GM21825 (cell line): ENCODE measurements around the gene POLR2E.

ENCODE experiments used
- ATAC-seq: cut with Tn5 transposase; IDR thresholded peaks from one replicate; pipeline ENCODE4 v1.9.1; 2021; ENCODE audit warnings: mild to moderate bottlenecking, moderate library complexity; ENCODE audit not compliant: unreplicated experiment

POLR2E gene

DNA sequence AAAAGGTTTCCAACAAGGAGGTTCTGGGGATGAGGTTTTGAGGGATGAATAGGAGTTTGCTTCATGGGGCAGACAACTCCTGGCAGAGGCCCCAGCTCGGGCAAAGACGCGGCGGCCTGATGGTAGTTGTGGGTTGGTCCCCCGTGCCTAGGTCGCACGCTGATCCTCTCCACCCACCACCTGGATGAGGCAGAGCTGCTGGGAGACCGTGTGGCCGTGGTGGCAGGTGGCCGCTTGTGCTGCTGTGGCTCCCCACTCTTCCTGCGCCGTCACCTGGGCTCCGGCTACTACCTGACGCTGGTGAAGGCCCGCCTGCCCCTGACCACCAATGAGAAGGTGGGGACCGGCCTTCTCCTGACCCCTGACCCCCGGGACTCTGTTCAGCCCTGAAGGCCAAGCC lies 43.4 kb downstream of the POLR2E start:
- ATAC-seq: no peak

DNA sequence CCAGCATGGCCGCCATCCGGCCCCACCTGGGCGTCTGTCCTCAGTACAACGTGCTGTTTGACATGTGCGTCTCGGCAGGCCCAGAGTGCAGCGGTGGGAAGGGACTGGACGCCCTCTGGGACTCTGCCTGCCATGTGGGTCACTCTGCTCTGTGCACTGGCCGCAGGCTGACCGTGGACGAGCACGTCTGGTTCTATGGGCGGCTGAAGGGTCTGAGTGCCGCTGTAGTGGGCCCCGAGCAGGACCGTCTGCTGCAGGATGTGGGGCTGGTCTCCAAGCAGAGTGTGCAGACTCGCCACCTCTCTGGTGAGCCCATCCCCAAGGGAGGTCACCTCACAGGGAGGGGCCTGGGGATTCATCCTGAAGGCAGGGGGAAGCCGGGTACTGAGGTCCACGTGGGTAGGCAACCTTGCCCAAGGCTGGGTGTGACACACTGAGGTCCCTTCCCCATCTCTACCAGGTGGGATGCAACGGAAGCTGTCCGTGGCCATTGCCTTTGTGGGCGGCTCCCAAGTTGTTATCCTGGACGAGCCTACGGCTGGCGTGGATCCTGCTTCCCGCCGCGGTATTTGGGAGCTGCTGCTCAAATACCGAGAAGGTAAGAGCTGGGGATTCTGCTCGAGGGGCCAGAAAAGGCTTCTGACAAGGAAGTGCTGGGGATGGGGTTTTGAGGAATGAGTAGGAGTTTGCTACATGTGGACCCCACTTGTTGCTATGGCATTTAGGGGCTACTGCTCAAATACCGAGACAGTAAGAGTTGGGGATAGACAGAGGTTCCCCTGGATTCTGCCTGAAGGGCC lies 44.0 kb downstream of the POLR2E start:
- ATAC-seq: no peak

DNA sequence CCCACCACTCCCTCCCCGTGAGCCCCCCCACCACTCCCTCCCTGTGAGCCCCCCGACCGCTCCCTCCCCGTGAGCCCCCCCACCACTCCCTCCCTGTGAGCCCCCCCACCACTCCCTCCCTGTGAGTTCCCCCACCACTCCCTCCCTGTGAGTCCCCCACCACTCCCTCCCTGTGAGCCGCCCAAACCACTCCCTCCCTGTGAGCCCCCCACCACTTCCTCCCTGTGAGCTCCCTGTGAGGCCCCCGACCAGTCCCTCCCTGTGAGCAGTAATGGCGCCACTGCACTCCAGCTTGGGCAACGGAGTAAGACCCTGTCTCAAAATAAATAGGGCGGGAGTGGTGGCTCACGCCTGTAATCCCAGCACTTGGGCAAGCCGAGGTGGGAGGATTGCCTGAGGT lies 45.4 kb downstream of the POLR2E start:
- no peak for ATAC-seq

- no peak for ATAC-seq
These were observed 46.1 kb downstream of the POLR2E start for GRCh38 chr19:1049106-1049505.

DNA sequence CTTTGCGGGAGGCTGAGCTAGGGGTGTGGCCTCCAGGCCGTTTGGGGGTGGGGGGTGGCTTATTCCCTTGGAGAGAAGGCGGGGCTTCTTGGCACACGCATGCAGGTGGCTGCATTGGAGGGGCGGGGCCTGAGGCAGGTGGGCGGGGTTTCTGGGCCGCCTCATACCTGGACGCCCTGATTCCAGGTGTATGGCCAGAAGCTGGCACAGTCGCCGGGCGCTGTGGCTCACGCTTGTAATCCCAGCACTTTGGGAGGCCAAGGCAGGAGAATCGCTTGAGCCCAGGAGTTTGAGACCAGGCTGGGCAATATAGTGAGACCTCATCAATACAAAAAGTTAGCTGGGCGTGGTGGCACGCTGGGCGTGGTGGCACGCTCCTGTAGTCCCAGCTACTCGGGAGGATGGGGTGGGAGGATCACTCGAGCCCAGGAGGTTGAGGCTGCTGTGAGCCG lies 47.5 kb downstream of the POLR2E start:
- ATAC-seq: no peak

- no peak for ATAC-seq
These were observed 48.1 kb downstream of the POLR2E start for GRCh38 chr19:1046836-1047695.

GRCh38 chr19:1046117-1046626 lies 49.0 kb downstream of the POLR2E start:
- no peak for ATAC-seq

DNA sequence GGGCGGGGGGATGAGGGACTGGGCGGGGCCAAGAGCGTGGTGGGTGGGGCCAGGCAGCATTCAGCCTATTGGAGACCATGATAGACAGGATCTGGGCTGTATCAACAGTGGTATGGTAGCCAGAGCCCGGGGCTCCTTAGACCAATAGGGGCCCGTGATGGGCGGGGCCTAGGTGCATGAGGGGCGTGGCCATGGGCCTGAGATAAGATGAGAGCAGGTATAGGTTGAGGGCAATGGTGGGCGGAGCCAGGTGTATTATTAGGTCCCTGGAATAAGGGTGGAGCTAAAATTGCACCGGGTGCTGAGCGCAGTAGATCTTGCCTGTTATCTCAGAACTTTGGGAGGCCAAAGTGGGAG lies 50.0 kb downstream of the POLR2E start:
- no peak for ATAC-seq

DNA sequence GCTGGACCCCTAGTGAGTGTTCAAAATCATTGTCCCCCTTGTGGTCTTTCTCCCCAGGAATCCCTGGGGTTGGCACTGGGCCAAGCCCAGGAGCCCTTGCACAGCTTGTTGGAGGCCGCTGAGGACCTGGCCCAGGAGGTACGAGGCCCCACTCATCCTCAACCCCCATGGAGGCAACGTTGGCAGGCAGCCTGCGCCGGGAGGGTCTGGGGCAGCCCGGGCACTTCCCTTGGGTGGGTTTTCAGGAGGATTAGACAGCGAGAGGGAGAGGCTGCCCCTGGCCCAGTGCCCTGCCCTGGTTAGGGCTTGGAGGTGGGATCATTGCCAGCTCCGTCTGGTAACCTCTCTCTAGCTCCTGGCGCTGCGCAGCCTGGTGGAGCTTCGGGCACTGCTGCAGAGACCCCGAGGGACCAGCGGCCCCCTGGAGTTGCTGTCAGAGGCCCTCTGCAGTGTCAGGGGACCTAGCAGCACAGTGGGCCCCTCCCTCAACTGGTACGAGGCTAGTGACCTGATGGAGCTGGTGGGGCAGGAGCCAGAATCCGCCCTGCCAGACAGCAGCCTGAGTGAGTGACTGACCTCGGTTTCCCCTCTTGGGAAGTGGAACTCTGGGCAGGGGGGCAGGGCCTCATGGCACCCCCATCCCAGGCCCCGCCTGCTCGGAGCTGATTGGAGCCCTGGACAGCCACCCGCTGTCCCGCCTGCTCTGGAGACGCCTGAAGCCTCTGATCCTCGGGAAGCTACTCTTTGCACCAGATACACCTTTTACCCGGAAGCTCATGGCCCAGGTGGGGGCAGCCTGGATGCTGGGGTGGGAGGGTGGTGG lies 52.3 kb downstream of the POLR2E start:
- ATAC-seq: no peak

GRCh38 chr19:1041835-1042685 lies 53.1 kb downstream of the POLR2E start:
- no peak for ATAC-seq

DNA sequence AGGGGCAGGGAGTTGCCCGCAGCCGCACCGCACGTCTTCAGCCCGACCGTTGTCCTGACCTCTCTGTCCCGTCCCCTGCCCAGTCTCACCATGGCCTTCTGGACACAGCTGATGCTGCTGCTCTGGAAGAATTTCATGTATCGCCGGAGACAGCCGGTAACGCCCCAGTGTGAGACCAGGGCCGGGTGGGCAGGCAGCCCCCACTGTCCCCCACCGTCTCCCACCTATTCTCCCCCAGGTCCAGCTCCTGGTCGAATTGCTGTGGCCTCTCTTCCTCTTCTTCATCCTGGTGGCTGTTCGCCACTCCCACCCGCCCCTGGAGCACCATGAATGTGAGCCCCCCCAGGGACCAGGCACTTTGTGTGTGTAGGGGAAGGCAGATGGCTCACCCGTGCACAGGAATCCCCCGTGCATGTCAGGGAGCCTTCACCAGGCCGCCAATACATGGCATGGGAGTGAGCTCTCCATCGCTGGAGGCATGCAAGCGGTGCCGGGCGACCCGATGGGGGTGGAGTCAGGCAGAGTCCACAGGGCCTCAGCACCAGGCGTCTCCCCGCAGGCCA lies 53.8 kb downstream of the POLR2E start:
- ATAC-seq: no peak

DNA sequence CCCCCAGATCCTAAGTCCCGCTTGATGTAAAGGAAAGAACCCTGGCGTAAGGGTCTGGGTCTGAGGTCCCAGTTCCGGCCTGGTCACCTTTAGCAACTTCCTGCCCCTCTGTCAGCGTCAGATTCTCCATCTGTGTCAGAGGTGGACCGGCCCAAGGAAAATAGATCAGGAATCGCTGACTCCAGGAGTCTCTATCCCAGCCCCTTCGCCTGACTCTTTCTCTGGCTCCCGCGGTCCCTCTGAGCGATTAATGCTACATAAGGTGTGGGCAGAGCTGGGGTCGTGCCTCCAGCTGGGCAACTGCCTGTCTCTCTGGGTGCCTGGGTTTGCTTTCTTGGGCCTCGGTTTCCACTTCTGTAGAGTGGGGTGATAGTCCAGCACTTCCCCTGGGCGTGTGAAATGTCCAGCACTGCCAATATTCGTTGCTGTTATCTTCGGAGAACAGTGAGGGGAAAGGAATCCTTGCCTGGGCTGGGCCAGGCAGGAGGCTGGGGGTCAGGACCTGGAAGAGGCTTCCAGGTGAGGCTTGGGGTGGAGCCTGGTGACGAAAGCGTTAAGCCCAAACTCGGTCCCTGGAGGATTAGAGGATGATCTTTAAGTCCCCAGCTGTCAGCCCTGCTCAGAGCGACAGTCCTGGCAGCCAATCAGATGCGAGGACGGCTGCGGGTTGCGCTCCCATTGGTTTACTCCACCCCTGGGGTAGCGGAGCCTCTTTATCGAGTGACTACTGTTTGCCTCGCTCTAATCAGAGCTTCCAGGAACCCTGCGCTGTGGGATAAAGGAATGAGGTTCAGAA lies 54.5 kb downstream of the POLR2E start:
- peak; percentile 35 for ATAC-seq

- ATAC-seq: peak; percentile 64
These were observed 55.3 kb downstream of the POLR2E start, which contains the start of gene ABCA7 for GRCh38 chr19:1039646-1040475. ABCA7 (plus strand) TSS chr19:1040107; CDS start chr19:1041362, 1,255 bp downstream.

DNA sequence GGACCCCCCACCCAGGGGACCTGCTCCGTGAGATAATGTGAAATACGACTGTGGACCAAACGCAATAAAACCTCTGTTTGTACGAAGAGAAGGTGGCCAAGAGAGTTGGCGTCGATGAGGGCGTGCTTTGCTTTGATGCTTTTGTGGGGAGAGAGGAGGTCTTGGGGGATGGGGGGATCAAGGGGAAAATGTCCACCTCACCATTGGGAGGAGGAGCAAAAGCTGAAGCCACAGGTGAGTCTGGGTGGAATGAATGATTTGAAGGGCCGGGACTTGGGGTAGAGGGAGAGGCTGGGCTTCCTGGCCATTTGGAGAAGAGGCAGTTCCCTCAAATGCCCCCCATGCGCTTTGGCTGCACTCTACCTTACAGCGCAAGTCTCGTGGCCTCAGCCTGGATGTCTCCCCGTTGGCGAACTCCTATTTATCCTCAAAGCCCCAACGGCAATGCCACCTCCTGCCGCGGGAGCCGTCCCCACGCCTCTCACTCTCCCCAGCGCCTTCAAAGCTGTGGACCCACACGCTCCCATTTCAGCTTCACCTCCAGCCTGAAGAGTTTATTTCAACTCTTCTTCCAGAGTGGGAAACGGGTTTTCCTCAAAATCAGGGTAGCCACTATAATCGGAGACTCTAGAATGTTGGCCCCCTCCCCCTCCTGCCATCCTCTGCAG lies 56.1 kb downstream of the POLR2E start:
- ATAC-seq: no peak

GRCh38 chr19:1037621-1038064 lies 57.5 kb downstream of the POLR2E start:
- ATAC-seq: peak; percentile 1
